Ishikawa (cell line): ENCODE measurements around the gene SCEL.

Experiments
- CEBPB ChIP-seq: IDR thresholded peaks from 2 replicates; pipeline ENCODE4 v1.6.1; 2012
- CREB1 ChIP-seq: IDR thresholded peaks from 2 replicates; pipeline ENCODE4 v1.6.1; 2012; ENCODE audit warnings: low read depth
- EGR1 ChIP-seq: IDR thresholded peaks from 2 replicates; pipeline ENCODE4 v1.6.1; 2012
- EP300 ChIP-seq: IDR thresholded peaks from 2 replicates; pipeline ENCODE4 v1.6.1; 2012; ENCODE audit warnings: borderline replicate concordance
- FOXM1 ChIP-seq: IDR thresholded peaks from 2 replicates; pipeline ENCODE4 v1.6.1; 2012; ENCODE audit warnings: low read depth, borderline replicate concordance
- NFIC ChIP-seq: IDR thresholded peaks from 2 replicates; pipeline ENCODE4 v1.6.1; 2012
- RAD21 ChIP-seq: IDR thresholded peaks from 2 replicates; pipeline ENCODE4 v1.6.1; 2012; ENCODE audit warnings: low read depth
- TAF1 ChIP-seq: IDR thresholded peaks from 2 replicates; pipeline ENCODE4 v1.6.1; 2012; ENCODE audit warnings: low read depth, mild to moderate bottlenecking
- TCF12 ChIP-seq: IDR thresholded peaks from 2 replicates; pipeline ENCODE4 v1.6.1; 2012; ENCODE audit warnings: low read depth
- TEAD4 ChIP-seq: IDR thresholded peaks from 2 replicates; pipeline ENCODE4 v1.6.1; 2012
- YY1 ChIP-seq: IDR thresholded peaks from 2 replicates; pipeline ENCODE4 v1.6.1; 2012; ENCODE audit warnings: low read depth
- ZBTB7A ChIP-seq: IDR thresholded peaks from 2 replicates; pipeline ENCODE4 v1.6.1; 2012; ENCODE audit warnings: low read depth
- TF ChIP-seq, protein P1 (sequence below): IDR thresholded peaks from 2 replicates; pipeline ENCODE4 v1.6.1; 2012
- TF ChIP-seq, protein P2 (sequence below): IDR thresholded peaks from 2 replicates; pipeline ENCODE4 v1.6.1; 2012
- TF ChIP-seq, protein P3 (sequence below): IDR thresholded peaks from 2 replicates; pipeline ENCODE4 v1.6.1; 2012; ENCODE audit warnings: low read depth, mild to moderate bottlenecking

SCEL gene

DNA sequence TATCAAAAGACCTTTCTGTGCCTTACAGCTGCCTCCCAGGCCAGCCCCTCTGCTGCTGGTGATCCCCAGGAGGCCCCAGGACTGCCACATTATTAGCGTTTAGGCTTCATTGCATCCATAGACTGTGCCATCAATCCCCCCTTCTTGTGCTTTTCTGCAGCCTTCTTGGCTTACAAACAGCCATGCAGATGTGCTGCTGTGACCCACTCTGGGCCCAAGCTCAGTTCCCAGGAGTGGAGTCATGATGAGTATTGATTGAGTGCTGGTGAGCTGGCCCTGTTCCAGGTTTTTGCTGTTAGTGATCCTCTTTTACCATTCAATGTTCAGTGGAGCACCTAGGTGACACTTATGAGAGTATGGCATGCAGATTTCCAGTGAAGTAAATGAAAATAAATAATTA, 102.1 kb downstream of the SCEL start:
- no peak for TF ChIP-seq YY1
- TF ChIP-seq EP300: no peak
- no peak for TF ChIP-seq FOXM1
- TF ChIP-seq CEBPB: no peak
- no peak for TF ChIP-seq TAF1
- TF ChIP-seq TEAD4: no peak
- no peak for TF ChIP-seq EGR1
- TF ChIP-seq, protein P1, sequence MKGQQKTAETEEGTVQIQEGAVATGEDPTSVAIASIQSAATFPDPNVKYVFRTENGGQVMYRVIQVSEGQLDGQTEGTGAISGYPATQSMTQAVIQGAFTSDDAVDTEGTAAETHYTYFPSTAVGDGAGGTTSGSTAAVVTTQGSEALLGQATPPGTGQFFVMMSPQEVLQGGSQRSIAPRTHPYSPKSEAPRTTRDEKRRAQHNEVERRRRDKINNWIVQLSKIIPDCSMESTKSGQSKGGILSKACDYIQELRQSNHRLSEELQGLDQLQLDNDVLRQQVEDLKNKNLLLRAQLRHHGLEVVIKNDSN: no peak
- no peak for TF ChIP-seq ZBTB7A
- no peak for TF ChIP-seq NFIC
- no peak for TF ChIP-seq CREB1
- no peak for TF ChIP-seq TCF12
- TF ChIP-seq RAD21: no peak
- TF ChIP-seq, protein P2, sequence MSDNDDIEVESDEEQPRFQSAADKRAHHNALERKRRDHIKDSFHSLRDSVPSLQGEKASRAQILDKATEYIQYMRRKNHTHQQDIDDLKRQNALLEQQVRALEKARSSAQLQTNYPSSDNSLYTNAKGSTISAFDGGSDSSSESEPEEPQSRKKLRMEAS: no peak

DNA sequence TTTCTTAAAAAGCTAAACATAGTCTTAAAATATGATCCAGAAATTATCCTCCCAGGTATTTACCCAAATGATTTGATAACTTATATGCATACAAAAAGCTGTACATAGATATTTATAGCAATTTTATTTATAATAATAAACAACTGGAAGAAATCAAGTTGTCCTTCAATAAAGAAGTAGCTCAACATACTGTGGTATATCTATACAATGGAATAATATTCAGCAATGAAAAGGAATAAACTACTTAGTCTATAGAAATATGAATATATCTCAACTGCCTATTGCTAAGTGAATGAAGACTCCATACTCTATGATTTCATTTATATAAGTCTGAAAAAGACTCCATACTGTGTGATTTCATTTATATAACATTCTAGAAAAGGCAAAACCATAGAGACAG, 114.9 kb downstream of the SCEL start:
- TF ChIP-seq TCF12 (no peak), TEAD4 (no peak), CREB1 (no peak)

DNA sequence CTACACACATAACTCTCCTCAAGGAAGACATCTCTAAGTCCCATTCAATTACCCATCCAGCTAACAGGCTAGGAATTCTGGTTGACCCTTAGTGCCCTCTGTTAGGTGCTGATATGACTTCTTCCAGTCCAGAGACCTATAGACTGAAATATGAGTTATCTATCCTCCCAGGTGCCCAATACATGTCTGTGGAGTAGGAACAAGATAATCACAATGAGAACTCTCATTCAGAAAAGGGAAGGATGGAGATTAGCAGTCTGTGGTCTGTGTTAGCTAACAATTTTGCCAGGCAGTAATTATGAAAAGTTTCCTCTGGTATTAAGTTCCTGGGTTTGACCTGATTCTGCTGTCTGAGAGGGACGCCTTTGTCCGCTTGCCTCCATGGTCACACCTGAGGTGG, 117.8 kb downstream of the SCEL start:
- no peak for TF ChIP-seq CEBPB

DNA sequence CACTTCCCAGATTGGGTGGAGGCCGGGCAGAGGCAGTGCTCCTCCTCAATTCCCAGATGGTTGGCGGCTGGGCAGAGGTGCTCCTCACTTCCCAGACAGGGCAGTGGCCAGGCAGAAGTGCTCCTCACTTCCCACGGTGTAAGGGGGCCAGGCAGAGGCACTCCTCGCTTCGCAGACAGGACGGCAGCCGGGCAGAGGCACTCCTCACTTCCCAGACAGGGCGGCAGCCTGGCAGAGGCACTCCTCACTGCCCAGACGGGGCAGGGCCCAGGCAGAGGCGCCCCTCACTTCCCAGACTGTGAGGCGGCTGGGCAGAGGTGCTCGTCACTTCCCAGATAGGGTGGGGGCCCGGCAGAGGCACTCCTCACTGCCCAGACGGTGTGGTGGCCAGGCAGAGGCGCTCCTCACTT, 125.3 kb downstream of the SCEL start:
- TF ChIP-seq CEBPB (no peak), CREB1 (no peak), EP300 (no peak), FOXM1 (no peak), TEAD4 (no peak), TAF1 (no peak), NFIC (no peak), YY1 (no peak), RAD21 (no peak), ZBTB7A (no peak)
- TF ChIP-seq, protein P3, sequence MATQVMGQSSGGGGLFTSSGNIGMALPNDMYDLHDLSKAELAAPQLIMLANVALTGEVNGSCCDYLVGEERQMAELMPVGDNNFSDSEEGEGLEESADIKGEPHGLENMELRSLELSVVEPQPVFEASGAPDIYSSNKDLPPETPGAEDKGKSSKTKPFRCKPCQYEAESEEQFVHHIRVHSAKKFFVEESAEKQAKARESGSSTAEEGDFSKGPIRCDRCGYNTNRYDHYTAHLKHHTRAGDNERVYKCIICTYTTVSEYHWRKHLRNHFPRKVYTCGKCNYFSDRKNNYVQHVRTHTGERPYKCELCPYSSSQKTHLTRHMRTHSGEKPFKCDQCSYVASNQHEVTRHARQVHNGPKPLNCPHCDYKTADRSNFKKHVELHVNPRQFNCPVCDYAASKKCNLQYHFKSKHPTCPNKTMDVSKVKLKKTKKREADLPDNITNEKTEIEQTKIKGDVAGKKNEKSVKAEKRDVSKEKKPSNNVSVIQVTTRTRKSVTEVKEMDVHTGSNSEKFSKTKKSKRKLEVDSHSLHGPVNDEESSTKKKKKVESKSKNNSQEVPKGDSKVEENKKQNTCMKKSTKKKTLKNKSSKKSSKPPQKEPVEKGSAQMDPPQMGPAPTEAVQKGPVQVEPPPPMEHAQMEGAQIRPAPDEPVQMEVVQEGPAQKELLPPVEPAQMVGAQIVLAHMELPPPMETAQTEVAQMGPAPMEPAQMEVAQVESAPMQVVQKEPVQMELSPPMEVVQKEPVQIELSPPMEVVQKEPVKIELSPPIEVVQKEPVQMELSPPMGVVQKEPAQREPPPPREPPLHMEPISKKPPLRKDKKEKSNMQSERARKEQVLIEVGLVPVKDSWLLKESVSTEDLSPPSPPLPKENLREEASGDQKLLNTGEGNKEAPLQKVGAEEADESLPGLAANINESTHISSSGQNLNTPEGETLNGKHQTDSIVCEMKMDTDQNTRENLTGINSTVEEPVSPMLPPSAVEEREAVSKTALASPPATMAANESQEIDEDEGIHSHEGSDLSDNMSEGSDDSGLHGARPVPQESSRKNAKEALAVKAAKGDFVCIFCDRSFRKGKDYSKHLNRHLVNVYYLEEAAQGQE: no peak
- TF ChIP-seq, protein P1: no peak
- TF ChIP-seq, protein P2: no peak

DNA sequence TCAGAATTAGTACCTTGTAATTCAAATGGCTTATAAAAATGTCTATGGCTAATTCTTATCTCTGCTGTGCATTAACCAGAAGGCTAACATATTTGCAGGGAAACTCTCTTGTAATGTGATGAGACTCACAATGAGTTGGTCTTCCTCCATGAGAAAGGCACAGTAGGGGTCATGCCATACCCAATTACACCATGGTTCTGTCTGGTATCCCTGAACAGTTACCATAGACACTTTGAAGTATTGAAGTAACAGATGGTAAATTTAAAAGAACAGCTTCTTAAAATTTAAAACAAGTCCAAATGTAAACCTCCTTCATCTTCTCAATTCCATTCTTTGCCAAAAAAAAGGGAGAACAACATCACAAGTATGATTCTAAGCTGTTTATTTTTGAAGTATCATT, 139.3 kb downstream of the SCEL start:
- TF ChIP-seq CREB1 (no peak), EGR1 (no peak), TEAD4 (no peak), NFIC (no peak), CEBPB (no peak), EP300 (no peak), ZBTB7A (no peak), TAF1 (no peak)
- TF ChIP-seq, protein P3: no peak
- TF ChIP-seq, protein P2: no peak
- TF ChIP-seq, protein P1: no peak

DNA sequence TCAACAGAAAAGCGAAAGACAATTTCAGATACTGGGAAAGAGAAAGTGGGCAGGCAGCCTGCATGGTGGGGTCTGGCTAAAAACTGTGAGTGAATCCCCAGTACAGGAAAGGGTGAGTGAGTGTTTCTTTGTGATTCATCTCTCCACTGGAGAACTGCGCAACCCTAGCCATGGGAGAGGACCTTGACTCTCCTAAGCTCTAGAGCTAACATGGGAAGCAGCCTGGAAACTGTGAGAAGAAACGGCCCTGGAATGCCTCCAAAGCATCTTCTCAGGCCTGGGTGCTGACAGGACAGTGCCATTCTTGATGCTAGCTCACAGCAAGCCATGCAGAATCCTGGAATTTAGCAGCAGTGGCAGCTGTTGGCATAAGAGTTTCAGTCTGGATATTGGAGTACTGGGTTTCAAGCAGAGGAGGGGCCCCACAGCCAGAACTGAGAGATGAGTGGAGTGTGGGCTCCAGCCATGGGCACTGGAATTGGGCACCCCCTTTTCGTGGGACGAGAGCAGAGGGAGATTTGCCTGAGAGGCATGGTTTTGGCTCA, 143.3 kb downstream of the SCEL start:
- TF ChIP-seq, protein P2: no peak
- TF ChIP-seq ZBTB7A (no peak), TCF12 (no peak), CEBPB (no peak), TAF1 (no peak)
- TF ChIP-seq, protein P1: no peak
